GM19468 (cell line): Measurements from ENCODE around the gene LYRM4.

Source experiments
- ATAC-seq: cut with Tn5 transposase; IDR thresholded peaks from one replicate; pipeline ENCODE4 v1.9.1; 2021; ENCODE audit warnings: mild to moderate bottlenecking, moderate library complexity, moderate number of reproducible peaks; ENCODE audit not compliant: unreplicated experiment; ENCODE audit errors: extremely low read depth

LYRM4 gene

GRCh38 chr6:5086294-5086890, 174.4 kb downstream of the LYRM4 start:
- ATAC-seq = no peak

GRCh38 chr6:5085648-5086293, 175.0 kb downstream of the LYRM4 start:
- peak; percentile 21 for ATAC-seq

- no peak for ATAC-seq
Observed at GRCh38 chr6:5084781-5085647, 175.7 kb downstream of the LYRM4 start, which contains the start of gene PPP1R3G. PPP1R3G (plus strand) TSS chr6:5085341; CDS start chr6:5085486, 145 bp downstream.

DNA sequence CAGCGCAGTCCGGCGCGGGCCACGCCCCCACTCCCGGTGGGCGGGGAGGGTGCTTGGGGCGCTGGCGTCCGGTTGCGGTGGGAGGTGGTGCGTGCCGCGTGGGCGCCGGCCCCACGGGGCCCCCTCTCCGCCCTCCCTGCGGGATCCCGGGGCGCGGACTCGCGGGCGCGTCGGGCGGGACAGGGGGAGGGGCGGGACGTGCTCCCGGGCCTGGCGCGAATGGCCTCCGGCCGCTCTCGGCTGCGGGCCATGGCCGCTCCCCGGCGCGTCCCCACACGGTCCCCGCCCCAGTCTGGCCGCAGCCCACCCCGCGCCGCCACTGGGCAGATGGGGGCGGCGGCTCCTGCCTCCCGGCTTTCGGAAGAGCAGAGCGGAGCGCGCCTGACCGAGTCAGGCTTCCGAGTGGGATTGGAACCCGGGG, 176.4 kb downstream of the LYRM4 start:
- ATAC-seq = no peak

DNA sequence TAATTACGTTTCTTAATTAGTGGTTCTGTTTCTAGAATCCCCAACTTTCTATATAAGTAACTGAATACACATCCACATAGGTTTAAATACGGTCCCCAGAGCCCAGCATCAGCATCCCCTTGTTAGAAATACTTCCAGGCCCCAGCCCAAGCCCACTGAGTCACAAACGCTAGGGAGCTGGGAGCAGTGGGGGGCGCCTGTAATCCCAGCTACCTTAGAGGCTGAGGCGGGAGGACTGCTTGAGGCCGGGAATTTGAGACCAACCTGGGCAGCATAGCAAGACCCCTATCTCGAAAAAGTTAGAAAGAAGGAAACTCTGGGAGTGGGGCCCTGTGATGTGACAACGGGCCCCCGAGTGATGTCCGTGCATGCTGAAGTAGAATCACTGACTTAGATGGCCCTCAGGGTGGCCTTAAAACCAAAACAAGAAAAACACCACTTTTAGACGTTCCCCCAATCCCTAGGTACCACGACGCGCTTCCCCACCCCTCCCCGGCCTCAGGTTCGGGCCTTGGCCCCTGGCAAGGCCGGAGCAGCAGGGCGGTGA, 176.9 kb downstream of the LYRM4 start:
- no peak for ATAC-seq

DNA sequence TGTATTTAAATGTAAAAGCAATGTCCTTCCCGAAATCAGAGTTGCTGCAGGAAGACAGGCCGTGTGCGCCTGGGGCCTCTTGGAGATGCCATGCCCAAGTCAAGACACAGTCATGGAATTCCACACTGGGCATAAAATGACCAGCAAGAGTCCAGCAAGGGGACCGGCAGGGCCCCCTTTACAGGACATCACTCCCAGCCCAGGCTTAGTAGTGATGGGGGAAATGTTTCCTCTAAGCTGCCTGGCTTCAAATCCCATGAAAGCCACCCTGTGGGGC, 177.5 kb downstream of the LYRM4 start:
- no peak for ATAC-seq

DNA sequence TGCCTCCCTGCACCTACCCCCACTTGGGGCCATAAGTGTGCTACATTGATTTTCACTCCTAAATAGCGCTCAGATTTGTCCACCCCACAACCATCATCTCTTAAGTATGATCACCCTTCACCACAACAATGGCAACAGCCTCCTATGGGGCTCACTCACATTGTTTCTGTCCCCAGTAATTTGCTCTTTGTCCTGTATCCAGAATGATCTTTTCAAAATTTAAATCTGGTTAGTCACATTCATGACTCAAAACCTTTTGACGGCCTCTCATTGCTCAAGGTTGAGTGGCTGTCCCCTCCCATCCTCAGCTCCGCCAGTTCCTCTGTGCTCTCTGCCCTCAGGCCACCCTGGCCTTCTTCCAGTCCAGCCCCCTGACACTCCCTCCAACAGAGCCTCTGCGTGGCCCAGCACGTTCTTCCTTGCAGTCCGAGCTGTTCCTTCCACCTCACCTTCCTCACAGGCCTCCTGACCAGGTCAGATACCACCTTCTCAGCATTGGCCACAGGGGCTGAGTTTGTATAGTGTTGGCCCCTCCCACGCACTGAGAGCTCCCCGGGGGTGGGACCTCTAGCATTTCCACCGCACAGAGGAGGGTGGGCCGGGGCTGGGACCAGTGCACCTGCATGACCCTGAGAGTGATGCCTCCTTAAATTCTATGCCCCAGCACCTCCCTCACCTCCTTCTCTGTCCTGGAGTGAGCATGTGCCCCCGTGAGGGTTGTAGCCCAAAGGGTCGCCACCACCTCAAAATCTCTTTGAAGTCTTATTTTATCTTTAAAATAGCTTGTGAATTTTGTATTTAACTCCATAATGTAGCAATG, 178.1 kb downstream of the LYRM4 start:
- ATAC-seq = no peak

- no peak for ATAC-seq
Observed at GRCh38 chr6:5081955-5082354, 178.8 kb downstream of the LYRM4 start.

DNA sequence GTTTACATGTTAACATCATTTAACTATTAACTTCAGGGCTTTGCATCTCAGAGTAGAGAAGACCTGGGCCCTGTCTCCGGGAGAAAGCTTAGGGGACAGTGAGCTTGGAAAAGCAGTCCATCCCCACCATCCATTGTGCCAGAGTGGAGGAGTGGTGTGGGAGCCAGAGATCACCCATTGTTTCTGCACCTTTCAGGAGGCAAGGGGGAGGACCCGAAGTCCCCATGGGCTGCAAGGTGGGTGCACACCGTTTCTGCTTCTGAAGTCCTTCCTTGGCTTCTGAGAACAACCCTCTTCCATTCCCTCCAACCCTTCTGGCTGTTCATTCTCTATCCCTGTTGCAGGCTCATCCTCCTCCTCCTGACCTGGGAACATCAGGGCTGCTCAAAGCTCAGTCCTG, 179.6 kb downstream of the LYRM4 start:
- no peak for ATAC-seq

GRCh38 chr6:5080574-5080973, 180.2 kb downstream of the LYRM4 start:
- no peak for ATAC-seq

- no peak for ATAC-seq
Observed at GRCh38 chr6:5079692-5080091, 181.1 kb downstream of the LYRM4 start.

GRCh38 chr6:5078121-5078669, 182.6 kb downstream of the LYRM4 start:
- ATAC-seq = no peak

- ATAC-seq = no peak
Observed at GRCh38 chr6:5076931-5077330, 183.8 kb downstream of the LYRM4 start.

DNA sequence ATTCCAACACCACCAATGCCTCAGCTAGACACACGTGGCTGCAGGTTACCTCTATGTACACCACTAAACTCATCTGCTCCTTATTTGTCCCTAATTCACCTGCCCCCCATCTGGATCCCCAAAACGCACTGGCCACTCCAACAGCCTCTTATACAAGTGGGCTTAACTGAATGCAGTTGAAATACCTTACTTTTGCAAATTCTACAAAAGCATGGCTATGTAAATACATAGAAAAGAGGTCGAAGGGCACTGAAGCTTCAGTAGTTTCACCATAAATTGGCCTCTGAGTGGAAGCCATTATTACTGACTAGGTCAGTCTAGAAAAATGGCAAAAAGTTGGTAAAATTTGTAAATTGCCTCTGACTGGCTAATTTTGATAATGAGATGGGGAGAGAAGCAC, 186.8 kb downstream of the LYRM4 start:
- no peak for ATAC-seq

- ATAC-seq = no peak
Observed at GRCh38 chr6:5072440-5072839, 188.3 kb downstream of the LYRM4 start.

GRCh38 chr6:5071216-5071615, 189.5 kb downstream of the LYRM4 start:
- ATAC-seq = no peak

GRCh38 chr6:5068153-5068751, 192.5 kb downstream of the LYRM4 start:
- ATAC-seq = no peak

DNA sequence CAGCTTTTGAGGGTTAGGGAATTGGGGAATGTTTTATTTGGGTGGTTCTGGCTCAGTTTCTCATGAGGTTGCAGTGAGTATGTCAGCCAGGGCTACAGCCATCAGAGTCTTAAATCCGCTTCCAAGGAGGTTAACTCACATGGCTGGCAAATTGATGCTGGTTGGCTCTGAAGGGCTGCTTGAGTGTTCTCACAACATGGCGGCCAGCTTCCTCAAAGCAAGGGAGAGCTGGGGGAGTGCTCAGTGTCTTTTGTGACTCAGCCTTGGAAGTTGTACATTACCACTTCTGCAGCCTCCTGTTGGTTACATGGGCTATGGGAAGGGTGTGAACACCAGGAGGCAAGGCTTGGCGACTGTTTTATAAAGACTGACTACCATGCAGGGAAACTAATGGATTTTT, 193.4 kb downstream of the LYRM4 start:
- no peak for ATAC-seq

DNA sequence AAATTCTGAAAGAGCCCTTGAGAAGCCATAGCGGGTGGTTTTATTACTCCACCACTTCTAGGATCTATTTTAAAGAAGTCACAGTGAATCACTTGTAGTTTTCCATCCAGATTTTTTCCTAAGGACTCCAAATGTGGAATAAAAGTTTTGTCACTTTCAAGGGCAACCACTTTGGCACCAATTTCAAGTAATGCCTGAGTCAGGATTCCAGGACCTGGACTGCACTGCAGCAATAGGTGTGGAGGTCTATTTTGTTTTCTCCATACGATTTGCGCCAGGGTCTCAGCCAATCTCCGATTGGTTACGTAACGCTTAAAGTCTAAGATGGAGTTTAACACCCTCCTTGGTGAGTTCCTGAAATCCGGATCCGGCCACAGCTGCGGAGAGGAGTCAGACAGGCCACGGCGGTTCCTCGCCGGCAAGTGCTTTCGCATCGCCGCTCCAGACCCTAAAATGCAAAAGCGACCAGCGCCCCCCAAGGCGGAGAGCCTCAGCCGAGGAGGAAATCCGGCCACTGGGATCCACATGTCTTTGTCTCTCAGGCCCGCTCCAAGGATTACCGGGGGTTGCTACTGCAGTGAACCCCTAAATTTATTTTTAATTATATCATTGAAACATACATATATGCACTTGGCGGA, 194.2 kb downstream of the LYRM4 start:
- ATAC-seq = no peak
